Measurements from ENCODE around the gene GLO1. TPM values are rescaled to one million over a fixed set of nuclear protein-coding genes. Genes with fewer than 3 reads are reported as not detected.
A peak's percentile ranks its signal among the peaks of the same experiment; 100 is the strongest.

GLO1 gene
- total and polyA plus RNA-seq, 9 of the 15 experiments (the other 6 are each of a cell fraction or from before 2014, with no cell fraction given) = 155 to 331 (median 203) TPM

DNA sequence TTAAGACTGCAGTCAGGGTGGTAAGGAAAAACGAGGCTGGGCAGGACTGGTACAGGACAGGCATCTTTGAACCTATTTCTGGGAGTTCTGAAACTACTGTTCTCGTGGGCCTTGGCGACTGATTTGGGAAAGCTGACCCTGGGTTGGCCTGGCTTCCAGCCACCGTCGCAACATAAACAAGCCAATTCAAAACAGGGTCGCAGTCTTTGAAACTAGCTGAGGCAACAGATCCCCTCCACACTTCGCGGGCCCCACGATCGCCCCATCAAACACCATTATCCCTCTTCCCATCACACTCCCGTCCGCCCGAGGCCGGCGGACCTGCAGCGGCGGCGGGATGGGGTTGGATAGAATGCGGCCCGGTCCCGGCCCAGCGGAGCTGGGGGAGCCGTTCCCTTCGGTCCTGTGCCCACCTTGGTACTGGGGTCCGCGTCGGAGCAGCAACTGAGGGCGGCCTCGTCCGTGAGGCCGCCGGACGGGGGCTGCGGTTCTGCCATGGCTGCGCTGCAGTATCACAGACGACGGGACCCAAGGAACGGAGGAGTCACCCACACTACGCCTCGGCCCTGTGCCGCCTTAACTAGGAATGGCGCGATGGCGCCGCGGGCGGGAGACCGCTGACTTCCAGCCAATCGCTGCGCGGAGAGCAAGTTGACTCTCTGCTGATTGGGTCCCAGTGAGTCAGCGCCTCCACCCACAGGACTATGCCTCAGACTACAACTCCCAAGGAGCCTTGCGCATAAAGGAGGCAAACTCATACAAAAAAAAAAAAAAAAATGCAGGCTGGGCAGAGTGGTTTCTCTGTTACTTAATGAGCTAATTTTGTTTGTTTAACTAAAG is at the start of gene GLO1 (continued):
- TF ChIP-seq SIRT6 (IDR thresholded peaks at IDR 0.05; ENCODE audit: low read depth, low read length) (no peak), FOXP1 (CRISPR knock-in tag; IDR thresholded peaks at IDR 0.05) (peak; percentile 85; the same call in 1 of the 2 replicates), TCF3 (CRISPR knock-in tag; IDR thresholded peaks at IDR 0.05) (no peak; the same call in 1 of the 2 replicates), HMG20B (CRISPR knock-in tag; IDR thresholded peaks at IDR 0.05) (no peak), ZNF224 (CRISPR knock-in tag; IDR thresholded peaks at IDR 0.05) (no peak), HOXB6 (CRISPR knock-in tag; IDR thresholded peaks at IDR 0.05; ENCODE audit: borderline replicate concordance) (no peak), RUNX1 (IDR thresholded peaks at IDR 0.05; ENCODE audit: low read depth) (no peak; the same call in 1 of the 2 replicates), NCOA1 (IDR thresholded peaks at IDR 0.05; ENCODE audit: low read depth) (no peak), HDAC2 (IDR thresholded peaks at IDR 0.05) (no peak), STAT5B (CRISPR knock-in tag; IDR thresholded peaks at IDR 0.05) (no peak), MED1 (CRISPR knock-in tag; IDR thresholded peaks at IDR 0.05; ENCODE audit: borderline replicate concordance) (no peak), TCFL5 (CRISPR knock-in tag; conservative IDR thresholded peaks at IDR 0.05) (no peak), ZNF232 (CRISPR knock-in tag; IDR thresholded peaks at IDR 0.05) (0 out of 2 replicates have a peak, but pooled peaks have one; percentile 53), TGIF2 (CRISPR knock-in tag; IDR thresholded peaks at IDR 0.05) (peak; percentile 93; the same call in 1 of the 2 replicates), ZKSCAN3 (CRISPR knock-in tag; IDR thresholded peaks at IDR 0.05) (no peak), ZNF561 (CRISPR knock-in tag; conservative IDR thresholded peaks at IDR 0.05) (no peak), SAFB (IDR thresholded peaks at IDR 0.05; ENCODE audit: borderline replicate concordance, low read depth, low read length) (0 out of 2 replicates have a peak, but pooled peaks have one; percentile 19), PTRF (tag; IDR thresholded peaks at IDR 0.05) (no peak), SIN3B (IDR thresholded peaks at IDR 0.05; ENCODE audit: low read depth) (0 out of 2 replicates have a peak, but pooled peaks have one; percentile 11), SIX5 (IDR thresholded peaks at IDR 0.05; ENCODE audit: borderline replicate concordance in 1 of 2, insufficient read depth in 1 of 2, low read depth in 1 of 2, low read length in 2 of 2) (peak; percentile 64 to 69), ETS2 (tag; IDR thresholded peaks at IDR 0.05; ENCODE audit: borderline replicate concordance, poor library complexity, severe bottlenecking) (no peak)
- TF ChIP-seq, protein P1, sequence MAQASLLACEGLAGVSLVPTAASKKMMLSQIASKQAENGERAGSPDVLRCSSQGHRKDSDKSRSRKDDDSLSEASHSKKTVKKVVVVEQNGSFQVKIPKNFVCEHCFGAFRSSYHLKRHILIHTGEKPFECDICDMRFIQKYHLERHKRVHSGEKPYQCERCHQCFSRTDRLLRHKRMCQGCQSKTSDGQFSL (CRISPR knock-in tag; IDR thresholded peaks at IDR 0.05) = no peak; the same call in 1 of the 2 replicates
- TF ChIP-seq, protein P1 (tag; IDR thresholded peaks at IDR 0.05) = no peak
- TF ChIP-seq, protein P2, sequence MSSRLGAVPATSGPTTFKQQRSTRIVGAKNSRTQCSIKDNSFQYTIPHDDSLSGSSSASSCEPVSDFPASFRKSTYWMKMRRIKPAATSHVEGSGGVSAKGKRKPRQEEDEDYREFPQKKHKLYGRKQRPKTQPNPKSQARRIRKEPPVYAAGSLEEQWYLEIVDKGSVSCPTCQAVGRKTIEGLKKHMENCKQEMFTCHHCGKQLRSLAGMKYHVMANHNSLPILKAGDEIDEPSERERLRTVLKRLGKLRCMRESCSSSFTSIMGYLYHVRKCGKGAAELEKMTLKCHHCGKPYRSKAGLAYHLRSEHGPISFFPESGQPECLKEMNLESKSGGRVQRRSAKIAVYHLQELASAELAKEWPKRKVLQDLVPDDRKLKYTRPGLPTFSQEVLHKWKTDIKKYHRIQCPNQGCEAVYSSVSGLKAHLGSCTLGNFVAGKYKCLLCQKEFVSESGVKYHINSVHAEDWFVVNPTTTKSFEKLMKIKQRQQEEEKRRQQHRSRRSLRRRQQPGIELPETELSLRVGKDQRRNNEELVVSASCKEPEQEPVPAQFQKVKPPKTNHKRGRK (tag; IDR thresholded peaks at IDR 0.05) = no peak
- TF ChIP-seq, protein P3, sequence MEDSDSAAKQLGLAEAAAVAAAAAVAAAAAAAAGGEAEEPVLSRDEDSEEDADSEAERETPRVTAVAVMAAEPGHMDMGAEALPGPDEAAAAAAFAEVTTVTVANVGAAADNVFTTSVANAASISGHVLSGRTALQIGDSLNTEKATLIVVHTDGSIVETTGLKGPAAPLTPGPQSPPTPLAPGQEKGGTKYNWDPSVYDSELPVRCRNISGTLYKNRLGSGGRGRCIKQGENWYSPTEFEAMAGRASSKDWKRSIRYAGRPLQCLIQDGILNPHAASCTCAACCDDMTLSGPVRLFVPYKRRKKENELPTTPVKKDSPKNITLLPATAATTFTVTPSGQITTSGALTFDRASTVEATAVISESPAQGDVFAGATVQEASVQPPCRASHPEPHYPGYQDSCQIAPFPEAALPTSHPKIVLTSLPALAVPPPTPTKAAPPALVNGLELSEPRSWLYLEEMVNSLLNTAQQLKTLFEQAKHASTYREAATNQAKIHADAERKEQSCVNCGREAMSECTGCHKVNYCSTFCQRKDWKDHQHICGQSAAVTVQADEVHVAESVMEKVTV (CRISPR knock-in tag; IDR thresholded peaks at IDR 0.05) = no peak
